Pulmonary artery endothelial cell (primary cell): ENCODE measurements around the gene MAD1L1. TPM values are rescaled to one million over a fixed set of nuclear protein-coding genes. Genes with fewer than 3 reads are reported as not detected.
"Not testable (repeated sequence)": the region's sequence is repeated elsewhere in the genome, so short reads cannot be mapped to it uniquely, and the experiment has no call there.

Experiments
- DNase-seq: peaks from one replicate; pipeline ENCODE4 v3.0.0-alpha.2; 2011; ENCODE audit warnings: low read depth, low spot score
- total RNA-seq: library from RNA; depleted of rRNA; stranded (reverse); fragments of >200 nt; gene quantifications from 2 replicates; pipeline ENCODE4 v1.2.3, GENCODE V29; 2014

Gene MAD1L1
- total RNA-seq, 1 donor from 2014 or later: 53.2 TPM

GRCh38 chr7:1931256-1931950 lies 301.3 kb downstream of the MAD1L1 start:
- no peak for DNase-seq

- DNase-seq: no peak
These were observed 302.2 kb downstream of the MAD1L1 start for GRCh38 chr7:1930381-1931065.

- DNase-seq: not testable (repeated sequence)
These were observed 303.3 kb downstream of the MAD1L1 start for GRCh38 chr7:1929349-1929925.

GRCh38 chr7:1928645-1929348 lies 303.9 kb downstream of the MAD1L1 start:
- no peak for DNase-seq

- DNase-seq: no peak
These were observed 304.7 kb downstream of the MAD1L1 start for GRCh38 chr7:1927937-1928644.

- DNase-seq: no peak
These were observed 305.8 kb downstream of the MAD1L1 start for GRCh38 chr7:1926908-1927306.

GRCh38 chr7:1925973-1926907 lies 306.5 kb downstream of the MAD1L1 start:
- no peak for DNase-seq

- DNase-seq: no peak
These were observed 307.4 kb downstream of the MAD1L1 start for GRCh38 chr7:1925349-1925748.

GRCh38 chr7:1924258-1924817 lies 308.4 kb downstream of the MAD1L1 start:
- DNase-seq: no peak

- no peak for DNase-seq
These were observed 309.1 kb downstream of the MAD1L1 start for GRCh38 chr7:1923409-1924257.

GRCh38 chr7:1922870-1923236 lies 309.9 kb downstream of the MAD1L1 start:
- no peak for DNase-seq

GRCh38 chr7:1922071-1922869 lies 310.5 kb downstream of the MAD1L1 start:
- DNase-seq: no peak

GRCh38 chr7:1920881-1921280 lies 311.9 kb downstream of the MAD1L1 start:
- no peak for DNase-seq

- DNase-seq: no peak
These were observed 312.5 kb downstream of the MAD1L1 start for GRCh38 chr7:1920266-1920681.

GRCh38 chr7:1919539-1920265 lies 313.0 kb downstream of the MAD1L1 start:
- DNase-seq: no peak

GRCh38 chr7:1918881-1919525 lies 313.7 kb downstream of the MAD1L1 start:
- no peak for DNase-seq

- no peak for DNase-seq
These were observed 314.6 kb downstream of the MAD1L1 start for GRCh38 chr7:1918063-1918645.
